ENCODE measurements around the gene XPNPEP2. TPM values are rescaled to one million over a fixed set of nuclear protein-coding genes. Genes with fewer than 3 reads are reported as not detected.
A peak's percentile ranks its signal among the peaks of the same experiment; 100 is the strongest.

XPNPEP2 gene
- total RNA-seq, 1 experiment from 2014 or later: not detected

DNA sequence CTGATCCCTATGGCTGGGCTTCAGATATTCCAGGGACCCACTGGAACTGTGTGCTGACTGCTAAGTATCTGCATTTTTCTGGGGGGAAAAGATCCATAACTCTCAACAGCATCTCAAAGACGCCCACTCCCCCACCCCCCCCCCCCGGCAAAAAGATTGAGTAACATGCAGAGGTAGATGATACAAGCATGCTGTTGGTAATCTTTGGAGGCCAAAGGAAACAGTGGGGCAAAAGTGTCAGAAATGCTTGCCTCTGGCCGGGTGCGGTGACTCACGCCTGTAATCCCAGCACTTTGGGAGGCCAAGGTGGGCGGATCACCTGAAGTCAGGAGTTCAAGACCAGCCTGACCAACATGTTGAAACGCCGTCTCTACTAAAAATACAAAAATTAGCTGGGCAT, 12.2 kb downstream of the XPNPEP2 start:
- Histone ChIP-seq H3K36me3 (ENCODE audit: low read depth) (no peaks in the 10 kb centered on the region), H3K9me2 (ENCODE audit: insufficient read depth) (no peaks in the 10 kb centered on the region), H3K27me3 (ENCODE audit: insufficient read depth, low read depth) (no peaks in the 10 kb centered on the region), H2AFZ (no peak overlapping the region), H3K79me2 (ENCODE audit: low read depth) (no peaks in the 10 kb centered on the region), H3K27ac (no peak overlapping the region), H3K4me3 (no peak overlapping the region), H3F3A (ENCODE audit: insufficient read depth, low read depth) (peaks cover 6% of the 10 kb centered on the region; the same call in 1 of the 2 replicates), H4K20me1 (ENCODE audit: insufficient read depth) (no peaks in the 10 kb centered on the region), H3K9me3 (ENCODE audit: insufficient read depth, low read depth) (no peaks in the 10 kb centered on the region), H3K4me1 (replicated peaks; ENCODE audit: insufficient read depth) (no peaks in the 10 kb centered on the region), H3K4me2 (no peak overlapping the region)
- intact Hi-C loops (cut with micrococcal nuclease; ENCODE audit: unreplicated experiment): loop anchor here (10.0 kb wide), 1 partner anchor 154 kb away; the partner anchor contains the start of gene UTP14A
- DNase-seq: no peak
- ChIA-PET CTCF (interaction anchor here (0.7 kb wide), 1 partner anchor 157 kb away, joined by 3 read pairs; no protein-coding TSS in a partner anchor), POLR2A (ENCODE audit: unreplicated experiment) (no interaction called here)
- TF ChIP-seq, protein P1, sequence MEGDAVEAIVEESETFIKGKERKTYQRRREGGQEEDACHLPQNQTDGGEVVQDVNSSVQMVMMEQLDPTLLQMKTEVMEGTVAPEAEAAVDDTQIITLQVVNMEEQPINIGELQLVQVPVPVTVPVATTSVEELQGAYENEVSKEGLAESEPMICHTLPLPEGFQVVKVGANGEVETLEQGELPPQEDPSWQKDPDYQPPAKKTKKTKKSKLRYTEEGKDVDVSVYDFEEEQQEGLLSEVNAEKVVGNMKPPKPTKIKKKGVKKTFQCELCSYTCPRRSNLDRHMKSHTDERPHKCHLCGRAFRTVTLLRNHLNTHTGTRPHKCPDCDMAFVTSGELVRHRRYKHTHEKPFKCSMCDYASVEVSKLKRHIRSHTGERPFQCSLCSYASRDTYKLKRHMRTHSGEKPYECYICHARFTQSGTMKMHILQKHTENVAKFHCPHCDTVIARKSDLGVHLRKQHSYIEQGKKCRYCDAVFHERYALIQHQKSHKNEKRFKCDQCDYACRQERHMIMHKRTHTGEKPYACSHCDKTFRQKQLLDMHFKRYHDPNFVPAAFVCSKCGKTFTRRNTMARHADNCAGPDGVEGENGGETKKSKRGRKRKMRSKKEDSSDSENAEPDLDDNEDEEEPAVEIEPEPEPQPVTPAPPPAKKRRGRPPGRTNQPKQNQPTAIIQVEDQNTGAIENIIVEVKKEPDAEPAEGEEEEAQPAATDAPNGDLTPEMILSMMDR (conservative IDR thresholded peaks at IDR 0.05): no peak
- no peak for TF ChIP-seq EZH2 (IDR thresholded peaks at IDR 0.05; ENCODE audit: low read depth)
- BruUV-seq (replicated peaks): no TSS peak

DNA sequence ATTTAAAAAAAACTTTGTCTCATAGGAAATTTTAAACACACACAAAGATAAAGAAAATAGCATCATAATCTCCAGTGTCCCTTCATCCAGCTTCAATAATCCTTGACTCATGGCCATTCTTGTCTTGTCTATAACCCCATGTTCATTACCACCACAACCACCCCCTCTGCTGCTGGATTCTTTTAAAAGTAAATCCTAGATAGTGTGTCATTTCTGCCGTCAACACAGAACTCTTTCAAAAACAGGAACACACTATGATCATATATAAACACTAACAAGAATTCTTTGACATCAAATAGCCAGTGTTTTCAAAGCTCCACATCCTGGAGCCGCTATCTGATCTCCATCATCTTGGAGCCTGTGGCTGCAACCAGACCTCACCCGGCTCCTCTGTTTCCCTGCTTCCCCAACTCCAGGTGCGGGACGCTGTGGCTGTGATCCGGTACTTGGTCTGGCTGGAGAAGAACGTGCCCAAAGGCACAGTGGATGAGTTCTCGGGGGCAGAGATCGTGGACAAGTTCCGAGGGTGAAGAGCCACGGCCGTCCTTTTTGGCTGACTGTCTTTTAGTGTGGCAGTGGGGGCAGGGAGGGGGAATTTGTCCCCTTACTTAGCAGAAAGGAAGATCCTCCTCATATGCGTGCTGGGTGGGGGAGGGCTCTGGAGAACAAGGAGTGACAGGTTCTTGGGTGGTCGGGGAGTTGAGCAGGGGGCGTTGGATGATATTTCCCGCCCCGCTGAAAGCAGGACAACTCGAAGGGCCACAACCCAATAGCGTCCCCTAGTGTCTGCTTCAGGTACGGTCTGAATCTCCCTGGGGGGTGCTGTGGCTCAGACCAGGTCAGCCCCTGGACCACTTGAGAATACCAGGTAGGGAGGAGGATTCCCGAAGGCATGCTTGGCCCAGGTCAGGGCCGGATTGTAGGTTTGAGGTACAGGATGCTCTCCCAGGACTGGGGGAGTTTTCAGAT, 15.6 kb downstream of the XPNPEP2 start:
- H3K4me3 ChIP-seq: no peak overlapping the region
- BruUV-seq (replicated peaks): no TSS peak

More for the DNA sequence above, 15.6 kb downstream of the XPNPEP2 start:
- no peak for DNase-seq
- no peak overlapping the region for H3K27ac ChIP-seq
- no peak overlapping the region for H2AFZ ChIP-seq
- no peaks in the 10 kb centered on the region for H3K27me3 ChIP-seq (ENCODE audit: insufficient read depth, low read depth)
- H3K79me2 ChIP-seq (ENCODE audit: low read depth): no peaks in the 10 kb centered on the region
- H3K4me2 ChIP-seq: no peak overlapping the region
- H3K4me1 ChIP-seq (replicated peaks; ENCODE audit: insufficient read depth): no peaks in the 10 kb centered on the region
- TF ChIP-seq, protein P1 (conservative IDR thresholded peaks at IDR 0.05): peak; percentile 45; the same call in 1 of the 2 replicates
- no peak for TF ChIP-seq EZH2 (IDR thresholded peaks at IDR 0.05; ENCODE audit: low read depth)
- no peaks in the 10 kb centered on the region for H4K20me1 ChIP-seq (ENCODE audit: insufficient read depth)
- CTCF ChIA-PET: interaction anchor here (0.6 kb wide), 1 partner anchor 63 kb away, joined by 9 read pairs; no protein-coding TSS in a partner anchor
- H3K9me2 ChIP-seq (ENCODE audit: insufficient read depth): no peaks in the 10 kb centered on the region
- no peaks in the 10 kb centered on the region for H3K9me3 ChIP-seq (ENCODE audit: insufficient read depth, low read depth)
- intact Hi-C loops (cut with micrococcal nuclease; ENCODE audit: unreplicated experiment): loop anchor here (10.0 kb wide), 1 partner anchor 150 kb away; the partner anchor contains the start of gene UTP14A
- no peaks in the 10 kb centered on the region for H3F3A ChIP-seq (ENCODE audit: insufficient read depth, low read depth)
- no peaks in the 10 kb centered on the region for H3K36me3 ChIP-seq (ENCODE audit: low read depth)
- POLR2A ChIA-PET (ENCODE audit: unreplicated experiment): no interaction called here
